Spleen (tissue), 11 donors: ENCODE measurements around the gene CUX1. TPM values are rescaled to one million over a fixed set of nuclear protein-coding genes. Genes with fewer than 3 reads are reported as not detected.

Source experiments
- DNase-seq: peaks from one replicate; pipeline ENCODE4 v3.0.0-alpha.2; 2020
- H3K27ac ChIP-seq, 8 donors: fragments of 200-600 bp; sonication (generic) in 7 of 8; 1 replicate in 4 of 8; 2 replicates in 4 of 8; pipeline versions ENCODE4 v1.5.0 to v1.8.0; 2016 to 2021; ENCODE audit warnings: inconsistent platforms in 4 of 8, mild to moderate bottlenecking in 4 of 8, moderate library complexity in 1 of 8
- H3K27me3 ChIP-seq, 7 donors: fragments of 200-600 bp; sonication (generic) in 6 of 7; replicated peaks in 1 of 7; 1 replicate in 4 of 7; 2 replicates in 3 of 7; pipeline versions ENCODE4 v1.5.0 to v1.8.0; 2016 to 2021; ENCODE audit warnings: inconsistent platforms in 3 of 7, mild to moderate bottlenecking in 1 of 7
- H3K36me3 ChIP-seq, 6 donors: fragments of 200-600 bp; sonication (generic) in 5 of 6; 1 replicate in 4 of 6; 2 replicates in 2 of 6; pipeline versions ENCODE4 v1.5.0 to v1.8.0; 2016 to 2021; ENCODE audit warnings: inconsistent platforms in 2 of 6
- H3K4me1 ChIP-seq, 6 donors: fragments of 200-600 bp; sonication (generic) in 5 of 6; 1 replicate in 3 of 6; 2 replicates in 3 of 6; pipeline versions ENCODE4 v1.5.0 to v1.8.0; 2016 to 2021; ENCODE audit warnings: inconsistent platforms in 3 of 6
- H3K4me3 ChIP-seq, 8 donors: fragments of 200-600 bp; sonication (generic) in 7 of 8; 1 replicate in 4 of 8; 2 replicates in 4 of 8; pipeline versions ENCODE4 v1.5.0 to v1.8.0; 2016 to 2021; ENCODE audit warnings: inconsistent platforms in 4 of 8, mild to moderate bottlenecking in 4 of 8, moderate library complexity in 2 of 8
- H3K9me3 ChIP-seq, 8 donors: fragments of 200-600 bp; sonication (generic) in 7 of 8; 1 replicate in 4 of 8; 2 replicates in 4 of 8; pipeline versions ENCODE4 v1.5.0 to v1.8.0; 2016 to 2021; ENCODE audit warnings: inconsistent platforms in 4 of 8
- CTCF ChIP-seq, 11 experiments: fragments of 200-600 bp in 7 of 11; fragments of 450-650 bp in 4 of 11; sonication (generic) in 4 of 11; IDR thresholded peaks in 8 of 11; conservative IDR thresholded peaks in 3 of 11; 1 replicate in 7 of 11; 2 replicates in 4 of 11; pipeline versions ENCODE4 v1.4.0 to v1.8.0; 2016 to 2021; ENCODE audit warnings: antibody characterized with exemption in 11 of 11, inconsistent platforms in 4 of 11, mild to moderate bottlenecking in 1 of 11
- POLR2A ChIP-seq, 3 donors: fragments of 450-650 bp; IDR thresholded peaks; one replicate each; pipeline ENCODE4 v1.5.1; 2017; ENCODE audit warnings: antibody characterized with exemption in 3 of 3, mild to moderate bottlenecking in 1 of 3
- POLR2AphosphoS5 ChIP-seq, 3 donors: sonication (generic); formaldehyde crosslinking; IDR thresholded peaks; one replicate each; pipeline ENCODE4 v1.5.1; 2017; ENCODE audit warnings: antibody characterized with exemption in 3 of 3
- WGBS, 5 donors: extraction: QIAGEN DNeasy Blood & Tissue Kit in 3 of 5; methylation state at CpG; one replicate each; pipeline versions ENCODE4 v1.1.5 to v1.1.7; 2013 to 2018; 5-methylcytosine and 5-hydroxymethylcytosine counted together
- intact Hi-C: fragments of 100-400 bp; cut with DNase I; formaldehyde crosslinking; loops from one replicate; pipeline ENCODE4 v1.15.0; 2023; ENCODE audit warnings: low total_unique reads
- polyA plus RNA-seq, 3 donors: library from polyadenylated mRNA; stranded (reverse); fragments of 200-250 nt; gene quantifications; one replicate each; pipeline ENCODE4 v1.2.1, GENCODE V29; 2013
- total RNA-seq, 7 donors: library from RNA; depleted of rRNA in 3 of 7; stranded (reverse); fragments of >200 nt in 3 of 7; fragmentation: NEBNext Ultra II Directional in 4 of 7; extraction: Animal tissue kit (Norgen Biotek cat#: 25700) in 4 of 7; gene quantifications; one replicate each; pipeline versions ENCODE4 v1.1.0 to v1.2.1, GENCODE V29; 2016 to 2021
- donor health status: healthy with polysubstance abuse.
- donor health status: DM: no; HTN: no; CAD: no; lungs with moderate emphysema.
- donor health status: DM: no; HTN: no; CAD: no.
- donor health status: Bipolar disorder and iron deficiency.
- donor health status: healthy.
- donor health status: DM: no; HTN: no; CAD: no.
- donor health status: DM: yes; HTN: yes; CAD: no.

CUX1 gene
- total and polyA plus RNA-seq, 10 donors = 9.1 to 95.8 (median 61.9) TPM

GRCh38 chr7:102155821-102156441 lies 338.5 kb downstream of the CUX1 start:
- intact Hi-C loops = no loop called here

GRCh38 chr7:102156867-102157266 lies 339.4 kb downstream of the CUX1 start:
- no peak overlapping the region for H3K4me3 ChIP-seq
- no peak overlapping the region for H3K27ac ChIP-seq
- H3K27me3 ChIP-seq = no peaks in the 10 kb centered on the region
- 89 to 99% (median 95%) methylated on average over 9 of the region's 9 CpGs for WGBS, 5 donors
- H3K9me3 ChIP-seq = no peaks in the 10 kb centered on the region
- intact Hi-C loops = no loop called here
- TF ChIP-seq CTCF (IDR thresholded peaks at IDR 0.05 in 8 of 11, conservative IDR thresholded peaks at IDR 0.05 in 3 of 11) (no peak), POLR2A (IDR thresholded peaks at IDR 0.05) (no peak), POLR2AphosphoS5 (IDR thresholded peaks at IDR 0.05) (no peak)
- H3K4me1 ChIP-seq = no peaks in the 10 kb centered on the region
- H3K36me3 ChIP-seq = peaks cover 0 to 66% (median 7%) of the 10 kb centered on the region in 6 donors
- no peak for DNase-seq

More at GRCh38 chr7:102155821-102156441, 338.5 kb downstream of the CUX1 start:
- H3K36me3 ChIP-seq = peaks cover 0 to 56% (median 7%) of the 10 kb centered on the region in 6 donors
- no peak overlapping the region for H3K4me3 ChIP-seq
- no peaks in the 10 kb centered on the region for H3K27me3 ChIP-seq
- no peak for DNase-seq
- H3K9me3 ChIP-seq = no peaks in the 10 kb centered on the region
- no peaks in the 10 kb centered on the region for H3K4me1 ChIP-seq
- TF ChIP-seq POLR2A (IDR thresholded peaks at IDR 0.05) = no peak
- TF ChIP-seq CTCF (IDR thresholded peaks at IDR 0.05 in 8 of 11, conservative IDR thresholded peaks at IDR 0.05 in 3 of 11) = no peak
- no peak for TF ChIP-seq POLR2AphosphoS5 (IDR thresholded peaks at IDR 0.05)
- no peak overlapping the region for H3K27ac ChIP-seq
- 77 to 84% (median 81%) methylated on average over 10 of the region's 10 CpGs for WGBS, 5 donors

GRCh38 chr7:102165136-102165535 lies 347.7 kb downstream of the CUX1 start:
- peaks cover 0 to 9% (median 0%) of the 10 kb centered on the region in 6 donors for H3K4me1 ChIP-seq
- TF ChIP-seq POLR2AphosphoS5 (IDR thresholded peaks at IDR 0.05) (no peak), POLR2A (IDR thresholded peaks at IDR 0.05) (no peak), CTCF (IDR thresholded peaks at IDR 0.05 in 8 of 11, conservative IDR thresholded peaks at IDR 0.05 in 3 of 11) (no peak)
- H3K27ac ChIP-seq = no peak overlapping the region
- peaks cover 0 to 84% (median 7%) of the 10 kb centered on the region in 6 donors for H3K36me3 ChIP-seq
- no peaks in the 10 kb centered on the region for H3K27me3 ChIP-seq
- H3K4me3 ChIP-seq = no peak overlapping the region
- H3K9me3 ChIP-seq = no peaks in the 10 kb centered on the region
- no peak for DNase-seq
- WGBS, 5 donors = 81 to 89% (median 84%) methylated on average over 6 of the region's 6 CpGs
- intact Hi-C loops = no loop called here

GRCh38 chr7:102167254-102167653 lies 349.8 kb downstream of the CUX1 start:
- Histone ChIP-seq H3K4me3 (no peak overlapping the region), H3K4me1 (peaks cover 0 to 9% (median 0%) of the 10 kb centered on the region in 6 donors), H3K9me3 (no peaks in the 10 kb centered on the region), H3K27me3 (no peaks in the 10 kb centered on the region), H3K36me3 (peaks cover 0 to 84% (median 14%) of the 10 kb centered on the region in 6 donors), H3K27ac (no peak overlapping the region)
- no peak for DNase-seq
- WGBS, 5 donors = 93 to 98% (median 95%) methylated on average over 6 of the region's 6 CpGs
- TF ChIP-seq CTCF (IDR thresholded peaks at IDR 0.05 in 8 of 11, conservative IDR thresholded peaks at IDR 0.05 in 3 of 11) (no peak), POLR2A (IDR thresholded peaks at IDR 0.05) (no peak), POLR2AphosphoS5 (IDR thresholded peaks at IDR 0.05) (no peak)
- intact Hi-C loops = no loop called here
